H1 (cell line): ENCODE data around the gene PLA2G4E. TPM values are rescaled to one million over a fixed set of nuclear protein-coding genes. Genes with fewer than 3 reads are reported as not detected.

Source experiments
- ATF3 ChIP-seq: IDR thresholded peaks from 2 replicates; pipeline ENCODE4 v1.6.1; 2011; ENCODE audit warnings: low read depth, mild to moderate bottlenecking, low read length; ENCODE audit not compliant: insufficient read depth
- TBP ChIP-seq: IDR thresholded peaks from 2 replicates; pipeline ENCODE4 v1.6.1; 2011; ENCODE audit warnings: low read depth, low read length, improper control_type of control experiment
- polyA plus RNA-seq, 7 experiments: library from polyadenylated mRNA; depleted of rRNA in 3 of 7; stranded (reverse) in 5 of 7; unstranded in 2 of 7; fragments of >200 nt in 5 of 7; fragments of 200-250 nt in 2 of 7; gene quantifications; 1 replicate in 5 of 7; 2 replicates in 1 of 7; 4 replicates in 1 of 7; pipeline versions ENCODE4 v1.2.1 to v1.2.3, GENCODE V29; 2011 to 2013; ENCODE audit warnings: missing spikeins in 2 of 7, mixed read lengths in 2 of 7
- total RNA-seq: library from RNA; stranded (reverse); fragmentation: NEBNext Ultra II Directional; extraction: Animal tissue kit (Norgen Biotek cat#: 25700); gene quantifications from 2 replicates; pipeline ENCODE4 v1.2.1, GENCODE V29; 2021

PLA2G4E gene
- total and polyA plus RNA-seq, 2 of the 8 experiments (the other 6 are each of a cell fraction or from before 2014, with no cell fraction given): 0.03 TPM; not detected in 1

- TF ChIP-seq ATF3: no peak
- no peak for TF ChIP-seq TBP
Measured at GRCh38 chr15:41966920-41967465, 53.8 kb downstream of the PLA2G4E start (continued).
